RPMI7951 (cell line): Measurements from ENCODE around the gene RPE65. TPM values are rescaled to one million over a fixed set of nuclear protein-coding genes. Genes with fewer than 3 reads are reported as not detected.

ENCODE experiments used
- total RNA-seq: library from RNA; depleted of rRNA; stranded (reverse); fragments of >200 nt; shearing (Covaris generic); gene quantifications from 2 replicates; pipeline ENCODE4 v1.2.3, GENCODE V29; 2014; rRNA removed

The RPE65 gene
- total RNA-seq, 1 experiment from 2014 or later: not detected

Other genes with a start within 250 kb of the RPE65 start
- gene WLS, start 217.4 kb downstream of the RPE65 start, total RNA-seq: 51.6 and 77.6 TPM in 2 replicates
- gene DEPDC1, start 47.1 kb upstream of the RPE65 start, total RNA-seq: 82.5 and 117 TPM in 2 replicates